NCI-H460 (cell line): ENCODE results near the gene BMAL1. TPM values are rescaled to one million over a fixed set of nuclear protein-coding genes. Genes with fewer than 3 reads are reported as not detected.
"Not testable (repeated sequence)": the region's sequence is repeated elsewhere in the genome, so short reads cannot be mapped to it uniquely, and the experiment has no call there.

Experiments
- DNase-seq: peaks from one replicate; pipeline ENCODE4 v3.0.0-alpha.2; 2016; ENCODE audit warnings: low read depth; ENCODE audit errors: extremely low read depth
- total RNA-seq: library from RNA; depleted of rRNA; stranded (reverse); fragments of >200 nt; shearing (Covaris generic); gene quantifications from 2 replicates; pipeline ENCODE4 v1.2.3, GENCODE V29; 2014; rRNA removed

The BMAL1 gene
- total RNA-seq, 1 experiment from 2014 or later, result 10.8 TPM

DNA sequence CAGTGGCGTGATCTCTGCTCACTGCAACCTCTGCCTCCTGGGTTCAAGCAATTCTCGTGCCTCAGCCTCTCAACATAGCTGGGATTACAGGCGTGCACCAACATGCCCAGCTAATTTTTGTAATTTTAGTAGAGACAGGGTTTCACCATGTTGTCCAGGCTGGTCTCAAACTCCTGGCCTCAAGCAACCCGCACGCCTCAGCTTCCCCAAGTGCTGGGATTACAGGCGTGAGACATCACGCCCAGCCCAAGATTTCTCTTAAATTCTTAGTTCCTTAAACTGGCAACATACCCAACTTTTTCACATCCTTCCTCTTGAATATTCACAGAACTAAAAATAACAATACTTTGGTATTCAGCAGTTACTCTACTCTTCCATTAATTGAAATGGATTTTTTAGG is 159.2 kb downstream of the BMAL1 start:
- not testable (repeated sequence) for DNase-seq

Other genes with a start within 250 kb of the BMAL1 start
- 57.0 and 57.3 TPM in 2 replicates for gene BTBD10, start 185.4 kb downstream of the BMAL1 start, total RNA-seq
- gene PTH, start 218.2 kb downstream of the BMAL1 start, total RNA-seq, result not detected in 2 replicates